A673 (cell line): Measurements from ENCODE around the gene VTN. TPM values are rescaled to one million over a fixed set of nuclear protein-coding genes. Genes with fewer than 3 reads are reported as not detected.

Experiments used
- BruUV-seq: library from RNA; stranded (reverse); fragments of 400-500 nt; replicated peaks from 2 replicates; lab custom pipeline; 2021; lab: Mats Ljungman, UMichigan
- CTCF ChIA-PET: fragments of 300-600 bp; sonication (Branson Sonifier 250); formaldehyde crosslinking; loops from one replicate; lab custom pipeline; 2022; ENCODE audit warnings: antibody characterized with exemption; lab: Charles Lee
- POLR2A ChIA-PET: fragments of 300-600 bp; sonication (Branson Sonifier 250); formaldehyde crosslinking; loops from one replicate; lab custom pipeline; 2022; ENCODE audit warnings: antibody characterized with exemption; ENCODE audit not compliant: low non-redundant PET; lab: Charles Lee
- DNase-seq: peaks from one replicate; pipeline ENCODE4 v3.0.0-alpha.2; 2015; ENCODE audit warnings: low spot score
- H3K27ac ChIP-seq: fragments of 200-600 bp; sonication (generic); 2 replicates; pipeline ENCODE4 v1.5.1; 2016; ENCODE audit warnings: mixed run types, low read depth, mild to moderate bottlenecking, mixed read lengths, antibody characterized with exemption, low read length; ENCODE audit not compliant: poor library complexity, severe bottlenecking
- H3K27me3 ChIP-seq: fragments of 200-600 bp; sonication (generic); replicated peaks from 2 replicates; pipeline ENCODE4 v1.6.1; 2017; ENCODE audit warnings: mixed run types, low read depth, mild to moderate bottlenecking, mixed read lengths, antibody characterized with exemption, low read length; ENCODE audit not compliant: insufficient read depth, poor library complexity
- H3K36me3 ChIP-seq: fragments of 200-600 bp; sonication (generic); 2 replicates; pipeline ENCODE4 v1.6.1; 2016; ENCODE audit warnings: mixed run types, mild to moderate bottlenecking, mixed read lengths, antibody characterized with exemption, low read length; ENCODE audit not compliant: insufficient read depth, poor library complexity, severe bottlenecking
- H3K4me1 ChIP-seq: fragments of 200-600 bp; sonication (generic); 2 replicates; pipeline ENCODE4 v1.6.1; 2017; ENCODE audit warnings: mixed run types, mild to moderate bottlenecking, mixed read lengths, antibody characterized with exemption, low read length; ENCODE audit not compliant: insufficient read depth, poor library complexity, severe bottlenecking
- H3K4me3 ChIP-seq: fragments of 200-600 bp; sonication (generic); 2 replicates; pipeline ENCODE4 v1.5.1; 2016; ENCODE audit warnings: low read depth, mixed run types, mild to moderate bottlenecking, mixed read lengths, low read length; ENCODE audit not compliant: poor library complexity, severe bottlenecking
- H3K9me3 ChIP-seq: fragments of 200-600 bp; sonication (generic); 2 replicates; pipeline ENCODE4 v1.6.1; 2016; ENCODE audit warnings: mixed run types, low read depth, mild to moderate bottlenecking, mixed read lengths, antibody characterized with exemption, low read length; ENCODE audit not compliant: poor library complexity, severe bottlenecking
- EZH2 ChIP-seq: fragments of 200-600 bp; sonication (generic); IDR thresholded peaks from 2 replicates; pipeline ENCODE4 v1.6.1; 2017; ENCODE audit warnings: borderline replicate concordance, low read depth, mild to moderate bottlenecking, mixed read lengths, antibody characterized with exemption, low read length; ENCODE audit not compliant: poor library complexity, severe bottlenecking
- intact Hi-C: fragments of 100-400 bp; cut with micrococcal nuclease; formaldehyde crosslinking; loops from one replicate; pipeline ENCODE4 v1.10.0; 2022; ENCODE audit not compliant: unreplicated experiment
- total RNA-seq: library from RNA; stranded (reverse); gene quantifications from 2 replicates; pipeline ENCODE4 v1.2.3, GENCODE V29; 2021
- TF ChIP-seq, protein P1 (sequence below): fragments of 300-800, 200-600 bp; sonication (generic); conservative IDR thresholded peaks from 2 replicates; pipeline ENCODE4 v1.5.1; 2017; ENCODE audit warnings: low read depth, mild to moderate bottlenecking, antibody characterized with exemption, low read length, moderate library complexity, mixed read lengths

VTN gene
- total RNA-seq, 1 experiment from 2014 or later: 0.26 TPM

DNA sequence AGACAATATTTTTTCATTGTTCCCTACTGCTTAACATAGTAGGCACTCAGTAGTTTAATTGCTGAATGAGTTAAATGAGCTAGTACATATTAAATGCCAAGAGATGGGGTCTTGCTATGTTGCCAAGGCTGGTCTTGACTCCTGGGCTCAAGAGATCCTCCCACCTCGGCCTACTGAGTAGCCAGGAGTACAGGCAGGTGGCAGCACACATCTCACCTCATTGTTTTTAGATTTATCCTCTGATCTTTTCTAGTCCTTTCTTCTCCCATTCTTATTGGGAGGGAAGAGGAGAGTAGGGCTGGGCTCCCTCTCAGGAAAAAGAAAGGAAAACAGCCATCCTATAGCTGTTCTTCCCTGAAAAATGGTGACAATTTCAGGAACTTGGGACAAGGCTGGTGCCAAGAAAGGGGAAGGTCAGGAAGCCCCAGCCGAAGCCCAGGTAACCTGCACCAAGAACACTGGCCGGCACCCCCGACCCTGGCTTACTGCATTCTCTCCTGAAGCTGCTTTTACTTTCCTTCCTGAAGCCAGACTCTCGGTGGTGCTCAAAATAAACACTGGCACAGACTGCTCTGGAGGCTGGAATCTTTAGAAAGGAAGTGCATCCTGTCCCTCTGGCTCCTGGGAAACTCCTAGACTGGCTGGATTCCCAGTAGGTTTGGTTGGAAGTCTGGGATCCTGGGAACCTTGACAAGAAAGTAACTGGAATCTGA, 31.9 kb downstream of the VTN start:
- BruUV-seq: no TSS peak
- no peak overlapping the region for H3K27ac ChIP-seq
- H3K36me3 ChIP-seq: peaks cover 25% of the 10 kb centered on the region
- H3K9me3 ChIP-seq: no peaks in the 10 kb centered on the region
- TF ChIP-seq, protein P1, sequence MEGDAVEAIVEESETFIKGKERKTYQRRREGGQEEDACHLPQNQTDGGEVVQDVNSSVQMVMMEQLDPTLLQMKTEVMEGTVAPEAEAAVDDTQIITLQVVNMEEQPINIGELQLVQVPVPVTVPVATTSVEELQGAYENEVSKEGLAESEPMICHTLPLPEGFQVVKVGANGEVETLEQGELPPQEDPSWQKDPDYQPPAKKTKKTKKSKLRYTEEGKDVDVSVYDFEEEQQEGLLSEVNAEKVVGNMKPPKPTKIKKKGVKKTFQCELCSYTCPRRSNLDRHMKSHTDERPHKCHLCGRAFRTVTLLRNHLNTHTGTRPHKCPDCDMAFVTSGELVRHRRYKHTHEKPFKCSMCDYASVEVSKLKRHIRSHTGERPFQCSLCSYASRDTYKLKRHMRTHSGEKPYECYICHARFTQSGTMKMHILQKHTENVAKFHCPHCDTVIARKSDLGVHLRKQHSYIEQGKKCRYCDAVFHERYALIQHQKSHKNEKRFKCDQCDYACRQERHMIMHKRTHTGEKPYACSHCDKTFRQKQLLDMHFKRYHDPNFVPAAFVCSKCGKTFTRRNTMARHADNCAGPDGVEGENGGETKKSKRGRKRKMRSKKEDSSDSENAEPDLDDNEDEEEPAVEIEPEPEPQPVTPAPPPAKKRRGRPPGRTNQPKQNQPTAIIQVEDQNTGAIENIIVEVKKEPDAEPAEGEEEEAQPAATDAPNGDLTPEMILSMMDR: no peak
- ChIA-PET POLR2A (no interaction called here), CTCF (interaction anchor here (0.5 kb wide), 1 partner anchor 207 kb away, joined by 6 read pairs; no protein-coding TSS in a partner anchor)
- no peak for DNase-seq
- no peaks in the 10 kb centered on the region for H3K27me3 ChIP-seq
- intact Hi-C loops: no loop called here
- H3K4me1 ChIP-seq: peaks cover 11% of the 10 kb centered on the region
- no peak overlapping the region for H3K4me3 ChIP-seq

GRCh38 chr17:28335959-28336871, 33.9 kb downstream of the VTN start:
- intact Hi-C loops: no loop called here
- no peak for TF ChIP-seq EZH2
- TF ChIP-seq, protein P1: no peak
- H3K4me3 ChIP-seq: peak overlapping the region; percentile 86
- H3K27ac ChIP-seq: peak overlapping the region; percentile 81
- peak; percentile 74 for DNase-seq
- no peaks in the 10 kb centered on the region for H3K9me3 ChIP-seq
- peaks cover 11% of the 10 kb centered on the region for H3K4me1 ChIP-seq
- H3K36me3 ChIP-seq: peaks cover 9% of the 10 kb centered on the region
- TSS peak; percentile 32 for BruUV-seq
- ChIA-PET POLR2A (interaction anchor here (1.5 kb wide), 1 partner anchor 21 kb away, joined by 8 read pairs; the partner anchor contains the start of gene POLDIP2), CTCF (interaction anchor here (1.1 kb wide), 1 partner anchor 11 kb away, joined by 3 read pairs; no protein-coding TSS in a partner anchor)
- no peaks in the 10 kb centered on the region for H3K27me3 ChIP-seq

DNA sequence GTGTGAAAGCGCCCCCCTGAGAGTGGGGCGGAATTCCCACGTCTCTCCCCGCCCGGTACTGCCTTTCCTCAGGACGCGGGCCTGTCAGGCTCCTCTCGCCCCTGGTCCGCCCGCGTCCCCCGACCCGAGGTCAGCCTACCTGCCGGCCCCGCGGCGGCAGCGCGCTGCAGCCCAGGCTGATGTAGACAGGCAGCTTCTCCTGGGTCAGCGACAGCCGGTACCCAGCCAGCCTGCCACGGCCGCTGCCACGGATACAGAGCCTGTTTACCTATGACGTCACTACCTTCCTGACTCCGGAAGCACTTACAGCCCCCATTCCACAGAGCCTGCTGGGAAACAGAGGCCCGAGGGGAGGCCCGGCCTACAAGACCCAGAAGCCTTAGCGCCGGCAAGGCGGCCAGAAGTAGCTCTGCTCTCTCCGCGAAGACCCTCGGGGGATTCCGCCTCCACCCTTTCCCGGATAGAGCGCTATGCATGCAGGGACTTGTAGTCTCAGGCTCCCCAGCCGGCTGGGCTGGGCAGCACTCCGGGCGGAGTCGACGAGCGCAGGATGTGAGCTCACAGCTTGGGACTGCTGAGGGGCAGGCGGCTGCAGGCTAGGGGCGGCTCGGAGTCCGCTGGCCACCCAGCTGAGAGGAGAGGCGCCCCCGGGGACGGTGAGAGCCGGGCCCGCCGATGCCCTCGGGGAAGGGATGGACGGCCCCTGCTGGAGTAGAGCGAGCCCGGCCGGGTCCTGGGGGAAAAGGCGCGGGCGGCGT, 34.7 kb downstream of the VTN start, which contains the start of the genes IFT20 and TNFAIP1:
Gene IFT20 (minus strand): TSS at position 272 of the 758 bp plus-strand sequence. CDS start 3,487 bp downstream, outside the sequence.
Gene TNFAIP1 (plus strand): TSS at position 561 of the 758 bp plus-strand sequence. CDS start 3,761 bp downstream, outside the sequence.
- peak; percentile 100 for DNase-seq
- H3K9me3 ChIP-seq: no peaks in the 10 kb centered on the region
- POLR2A ChIA-PET: interaction anchor here (0.9 to 1.5 kb wide), 2 partner anchors 10 to 22 kb away, joined by 3 to 8 read pairs; partner anchors contain the start of gene POLDIP2
- BruUV-seq: no TSS peak
- no peaks in the 10 kb centered on the region for H3K27me3 ChIP-seq
- CTCF ChIA-PET: interaction anchor here (1.1 kb wide), 1 partner anchor 10 kb away, joined by 3 read pairs; no protein-coding TSS in a partner anchor
- peaks cover 7% of the 10 kb centered on the region for H3K36me3 ChIP-seq
- intact Hi-C loops: no loop called here
- peak within 1 kb of the TSS; percentile 86 for H3K4me3 ChIP-seq
- peak within 1 kb of the TSS; percentile 81 for H3K27ac ChIP-seq
- H3K4me1 ChIP-seq: peaks cover 11% of the 10 kb centered on the region
- no peak for TF ChIP-seq EZH2
- TF ChIP-seq, protein P1: no peak
